GM21381 (cell line): Measurements from ENCODE around the gene NUPR1.
"Not testable (repeated sequence)": the region's sequence is repeated elsewhere in the genome, so short reads cannot be mapped to it uniquely, and the experiment has no call there.

Source experiments
- ATAC-seq: cut with Tn5 transposase; IDR thresholded peaks from one replicate; pipeline ENCODE4 v1.9.1; 2021; ENCODE audit warnings: mild to moderate bottlenecking, moderate library complexity; ENCODE audit not compliant: unreplicated experiment

The NUPR1 gene

DNA sequence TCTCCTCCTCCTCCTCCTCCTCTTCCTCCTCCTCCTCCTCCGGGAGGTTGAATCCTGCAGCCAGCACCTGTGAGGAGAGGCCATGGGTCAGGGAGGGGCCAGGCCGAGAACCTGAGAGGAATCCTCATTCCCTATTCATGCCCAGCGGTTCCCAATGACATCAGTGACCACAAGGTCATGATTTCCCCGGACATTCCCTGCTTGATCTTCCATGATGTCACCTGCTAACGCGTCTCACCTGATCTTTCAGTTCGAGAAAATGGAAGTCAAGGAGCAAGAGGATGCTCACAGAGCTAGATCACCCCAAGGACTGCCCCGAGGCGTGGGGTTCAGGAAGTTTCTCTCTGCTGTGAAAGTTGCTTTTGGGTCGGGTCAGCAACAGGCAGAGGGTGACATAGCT, 38.9 kb downstream of the NUPR1 start:
- no peak for ATAC-seq

DNA sequence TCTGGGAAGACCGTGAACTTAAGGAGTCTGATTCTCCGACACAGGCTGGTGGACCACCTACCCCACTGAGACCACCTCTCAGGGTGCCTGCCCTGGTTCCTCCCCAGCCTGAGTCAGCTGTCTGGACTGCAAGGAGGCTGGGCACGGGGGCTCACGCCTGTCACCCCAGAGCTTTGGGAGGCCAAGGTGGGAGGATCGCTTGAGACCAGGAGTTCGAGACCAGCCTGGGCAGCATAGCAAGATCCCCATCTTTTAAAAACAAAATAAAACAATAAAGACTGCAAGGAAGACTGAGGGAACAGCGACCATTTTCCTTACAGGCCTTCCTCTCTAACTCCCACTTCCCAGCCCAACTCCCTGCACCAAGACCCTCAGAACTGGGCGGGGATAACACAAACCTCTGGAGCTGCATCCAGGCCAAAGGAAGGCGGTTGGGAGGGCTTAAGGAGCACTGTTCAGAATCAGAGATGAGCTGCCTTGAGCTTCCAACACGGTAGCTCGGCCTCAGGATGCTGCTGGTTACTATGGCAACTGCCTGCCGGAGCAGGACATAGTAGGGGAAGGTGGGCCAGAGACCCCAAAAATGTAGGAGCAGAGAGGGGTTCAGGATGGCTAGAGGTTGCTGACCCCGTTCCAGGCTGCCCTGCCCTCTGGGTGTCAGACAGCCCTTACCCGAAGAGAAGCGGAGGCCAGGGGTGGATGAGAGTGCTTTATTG, 40.0 kb downstream of the NUPR1 start:
- no peak for ATAC-seq

DNA sequence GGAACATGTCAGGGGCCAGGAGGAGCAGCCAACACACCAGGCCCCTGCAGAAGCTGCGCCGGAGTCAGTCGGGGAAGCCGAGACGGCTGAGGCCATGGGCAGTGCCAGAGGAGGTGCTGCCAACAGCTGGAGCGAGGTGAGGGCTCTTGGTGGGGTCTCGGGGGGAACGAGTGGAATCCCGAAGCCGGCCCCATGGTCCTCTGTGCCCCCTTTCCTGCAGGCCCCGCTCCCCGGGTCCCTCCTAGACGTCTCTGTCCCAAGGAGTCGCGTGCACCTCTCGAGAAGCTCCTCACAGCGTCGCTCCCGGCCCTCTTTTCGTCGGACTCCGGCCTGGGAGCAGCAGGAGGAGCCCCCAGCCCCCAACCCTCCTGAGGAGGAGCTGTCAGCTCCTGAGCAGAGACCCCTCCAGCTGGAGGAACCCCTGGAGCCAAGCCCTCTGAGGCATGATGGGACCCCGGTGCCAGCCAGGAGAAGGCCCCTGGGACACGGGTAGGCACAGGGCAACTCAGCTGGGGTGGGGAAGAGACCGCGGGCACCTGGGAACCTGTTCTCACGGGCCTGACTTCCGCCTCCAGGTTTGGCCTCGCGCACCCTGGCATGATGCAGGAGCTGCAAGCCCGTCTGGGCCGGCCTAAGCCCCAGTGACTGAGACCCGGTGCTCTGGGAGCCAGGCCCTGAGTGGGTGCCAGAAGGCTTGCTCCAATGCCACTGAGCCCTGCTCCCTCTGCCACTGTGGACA, 40.7 kb downstream of the NUPR1 start:
- no peak for ATAC-seq

DNA sequence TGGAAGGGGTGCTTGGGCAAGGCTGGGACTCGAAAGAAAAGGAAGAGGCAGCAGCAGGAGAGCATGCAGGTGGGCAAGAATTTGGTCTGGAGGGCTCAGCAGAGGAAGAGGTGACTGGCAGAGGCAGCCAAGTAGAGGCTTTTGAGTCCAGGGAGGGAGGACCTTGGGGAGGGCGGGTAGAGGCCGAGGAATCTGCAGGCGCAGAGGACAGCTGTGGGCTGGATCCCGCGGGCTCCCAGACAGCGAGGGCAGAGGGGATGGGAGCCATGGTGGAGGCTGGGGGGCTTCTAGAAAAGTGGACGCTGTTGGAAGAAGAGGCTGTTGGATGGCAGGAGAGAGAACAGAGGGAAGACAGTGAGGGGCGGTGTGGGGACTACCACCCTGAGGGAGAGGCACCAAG, 41.4 kb downstream of the NUPR1 start:
- ATAC-seq: no peak

DNA sequence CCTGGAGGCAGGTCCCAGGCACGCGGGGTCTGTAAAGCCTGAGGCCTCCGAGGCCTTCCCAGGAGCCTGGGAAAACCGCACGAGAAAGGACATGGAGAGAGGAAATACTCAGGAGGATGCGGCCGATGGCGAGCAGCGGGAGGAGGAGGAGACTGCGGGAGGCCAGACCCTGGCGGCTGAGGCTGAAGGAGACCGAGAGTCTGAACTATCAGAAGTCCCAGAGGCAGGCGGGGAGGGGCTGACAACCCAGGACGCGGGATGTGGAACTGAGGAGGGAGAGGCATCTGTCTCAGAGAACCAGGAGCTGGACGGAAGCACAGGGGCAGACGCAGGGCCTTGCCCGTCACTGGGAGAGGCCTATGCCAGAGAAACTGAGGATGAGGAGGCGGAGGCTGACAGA, 41.9 kb downstream of the NUPR1 start:
- no peak for ATAC-seq

DNA sequence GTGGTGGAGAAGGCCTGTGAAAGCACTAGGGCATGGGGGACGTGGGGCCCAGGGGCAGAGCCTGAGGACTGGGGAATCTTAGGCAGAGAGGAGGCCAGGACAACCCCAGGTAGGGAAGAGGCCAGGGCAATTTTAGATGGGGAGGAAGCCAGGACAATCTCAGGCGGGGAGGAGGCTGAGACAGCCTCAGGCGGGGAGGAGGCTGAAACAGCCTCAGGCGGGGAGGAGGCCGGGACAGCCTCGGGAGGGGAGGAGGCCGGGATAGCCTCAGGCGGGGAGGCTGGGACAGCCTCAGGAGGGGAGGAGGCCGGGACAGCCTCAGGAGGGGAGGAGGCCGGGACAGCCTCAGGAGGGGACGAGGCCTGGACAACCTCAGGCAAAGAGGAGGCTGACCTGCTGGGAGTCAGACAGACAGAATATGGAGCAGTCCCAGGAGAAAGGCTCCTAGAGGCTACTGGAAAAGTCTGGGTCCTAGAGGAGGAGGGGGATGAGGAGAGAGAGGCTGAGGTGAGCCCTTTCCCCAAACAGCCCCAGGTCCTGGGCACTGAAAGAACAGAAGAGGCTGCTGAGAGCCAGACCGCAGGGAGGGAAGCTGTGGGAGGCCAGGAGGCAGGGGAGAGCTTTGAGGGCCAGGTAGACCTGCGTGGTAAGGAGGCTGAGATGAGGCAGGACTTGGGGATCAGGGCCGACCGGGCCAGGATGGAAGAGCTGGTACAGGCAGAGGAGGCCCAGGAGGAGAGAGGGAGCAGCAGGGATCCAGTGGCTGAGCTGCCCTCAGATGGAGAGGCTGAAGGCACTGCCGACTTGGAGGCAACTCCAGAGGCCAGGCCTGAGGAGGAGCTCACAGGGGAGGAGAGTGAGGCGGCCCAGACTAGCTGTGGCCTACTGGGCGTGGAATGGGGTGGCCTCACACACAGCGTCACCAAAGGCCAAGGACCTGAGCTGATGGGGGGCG, 42.7 kb downstream of the NUPR1 start:
- ATAC-seq: no peak

DNA sequence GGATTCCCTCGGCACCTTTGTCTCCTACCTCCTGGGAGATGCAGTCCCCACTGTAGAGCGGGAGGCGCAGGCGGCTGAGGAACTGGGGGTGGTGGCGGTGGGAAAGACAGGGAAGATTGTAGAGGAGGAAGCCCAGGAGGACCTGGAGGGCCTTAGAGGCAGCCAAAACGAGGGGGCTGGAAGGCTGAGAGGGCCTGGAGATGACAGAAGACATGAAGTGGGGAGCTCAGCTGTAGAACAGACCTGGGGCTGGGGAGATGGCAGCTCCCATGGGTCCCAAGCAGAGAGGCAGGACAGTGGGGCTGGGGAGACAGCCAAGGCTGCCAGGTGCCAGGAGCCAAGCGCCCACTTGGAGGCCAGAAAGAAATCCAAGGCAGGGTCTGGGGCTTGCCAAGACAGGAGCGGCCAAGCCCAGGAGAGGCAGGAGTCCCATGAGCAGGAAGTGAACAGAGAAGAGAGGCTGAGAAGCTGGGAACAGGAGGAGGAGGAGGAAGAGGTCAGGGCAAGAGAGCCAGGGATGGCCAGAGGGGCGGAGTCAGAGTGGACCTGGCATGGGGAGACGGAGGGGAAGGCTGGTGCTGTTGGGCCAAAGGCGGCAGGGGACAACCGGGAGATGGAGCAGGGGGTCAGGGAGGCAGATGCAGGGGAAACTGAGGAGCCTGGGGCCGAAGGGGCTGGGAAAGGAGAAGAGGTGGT, 43.5 kb downstream of the NUPR1 start:
- ATAC-seq: no peak

DNA sequence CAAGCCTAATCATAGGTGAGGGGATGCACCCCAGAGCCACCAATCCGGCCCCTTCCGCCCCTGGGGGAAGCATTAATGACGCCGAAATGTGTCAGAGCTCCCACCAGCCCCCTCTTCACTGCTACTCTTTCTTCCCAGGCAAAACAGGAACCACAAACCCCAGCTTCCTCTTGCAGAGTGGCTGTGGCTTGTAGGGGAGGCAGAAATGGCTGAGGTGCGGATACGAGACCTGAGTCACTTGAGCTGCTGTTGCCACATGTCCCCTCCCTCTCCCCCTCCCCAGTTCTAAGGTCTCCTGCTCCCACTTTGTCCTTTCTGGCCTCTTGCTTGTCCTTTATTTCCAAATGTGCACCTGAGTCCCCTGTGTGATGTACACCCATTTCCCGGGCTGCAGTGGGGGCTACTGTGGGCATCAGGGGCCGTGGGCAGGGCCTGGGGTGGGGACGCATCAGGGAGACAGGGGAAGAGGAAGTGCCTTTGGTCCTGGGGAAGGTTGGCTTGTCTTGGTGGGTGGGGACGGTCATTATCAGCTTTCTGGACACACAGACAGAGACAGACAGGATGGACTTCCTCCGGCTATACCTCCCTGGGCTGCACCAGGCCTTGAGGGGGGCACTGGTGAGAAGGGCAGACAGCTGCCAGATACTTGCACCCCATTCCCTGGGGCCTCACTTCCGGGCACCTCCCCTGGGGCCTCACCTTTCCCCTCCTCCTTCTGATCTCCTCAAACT, 44.5 kb downstream of the NUPR1 start, which contains the start of gene APOBR:
Gene APOBR, plus strand, starts transcription at position 523 of the 731 bp plus-strand sequence. Its CDS starts 39 bp downstream, at position 562.
- peak; percentile 41 for ATAC-seq

DNA sequence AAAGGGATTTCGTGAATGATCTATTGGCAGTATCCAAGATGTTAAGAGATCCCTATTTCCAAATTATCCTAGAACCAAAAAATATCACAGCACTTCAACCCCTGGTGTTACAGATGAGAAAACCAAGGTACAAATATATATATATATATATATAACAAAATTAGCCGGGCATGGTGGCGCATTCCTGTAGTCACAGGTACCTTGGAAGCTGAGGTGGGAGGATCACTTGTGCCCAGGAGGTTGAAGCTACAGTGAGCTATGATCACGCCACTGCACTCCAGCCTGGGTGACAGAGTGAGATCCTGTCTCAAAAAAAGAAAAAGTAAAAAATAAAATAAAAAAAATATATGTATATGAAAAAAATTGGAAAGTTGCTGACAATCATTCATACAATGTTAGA, 46.3 kb downstream of the NUPR1 start:
- no peak for ATAC-seq

DNA sequence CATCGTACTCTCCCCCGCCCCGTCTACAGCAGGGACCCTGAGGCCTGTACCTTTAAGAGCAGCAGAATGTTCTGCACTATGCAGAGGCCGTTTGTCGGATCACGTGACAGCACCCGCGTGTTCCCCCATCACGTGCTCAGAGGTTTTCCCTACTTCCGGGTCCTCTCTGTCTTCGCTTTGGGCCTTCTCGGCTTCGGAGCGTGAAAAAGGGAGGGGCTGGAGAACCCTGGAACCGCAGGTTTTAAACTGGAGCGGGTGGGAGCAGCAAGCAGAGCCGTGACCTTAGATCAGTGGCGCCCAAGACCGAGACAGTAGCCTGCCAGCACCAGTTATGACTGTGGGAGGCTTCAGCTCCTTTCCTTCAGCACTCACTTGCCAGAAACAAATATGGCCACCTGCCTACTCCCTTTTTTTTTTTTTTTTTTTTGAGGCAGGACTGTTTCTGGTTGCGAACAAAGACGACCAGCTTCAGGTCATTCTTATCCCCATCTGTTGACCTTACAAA, 46.8 kb downstream of the NUPR1 start, which contains the start of gene CLN3:
Gene CLN3, minus strand, starts transcription at position 105 of the 505 bp plus-strand sequence. CDS start 315 bp downstream, outside the sequence.
- ATAC-seq: peak; percentile 63

DNA sequence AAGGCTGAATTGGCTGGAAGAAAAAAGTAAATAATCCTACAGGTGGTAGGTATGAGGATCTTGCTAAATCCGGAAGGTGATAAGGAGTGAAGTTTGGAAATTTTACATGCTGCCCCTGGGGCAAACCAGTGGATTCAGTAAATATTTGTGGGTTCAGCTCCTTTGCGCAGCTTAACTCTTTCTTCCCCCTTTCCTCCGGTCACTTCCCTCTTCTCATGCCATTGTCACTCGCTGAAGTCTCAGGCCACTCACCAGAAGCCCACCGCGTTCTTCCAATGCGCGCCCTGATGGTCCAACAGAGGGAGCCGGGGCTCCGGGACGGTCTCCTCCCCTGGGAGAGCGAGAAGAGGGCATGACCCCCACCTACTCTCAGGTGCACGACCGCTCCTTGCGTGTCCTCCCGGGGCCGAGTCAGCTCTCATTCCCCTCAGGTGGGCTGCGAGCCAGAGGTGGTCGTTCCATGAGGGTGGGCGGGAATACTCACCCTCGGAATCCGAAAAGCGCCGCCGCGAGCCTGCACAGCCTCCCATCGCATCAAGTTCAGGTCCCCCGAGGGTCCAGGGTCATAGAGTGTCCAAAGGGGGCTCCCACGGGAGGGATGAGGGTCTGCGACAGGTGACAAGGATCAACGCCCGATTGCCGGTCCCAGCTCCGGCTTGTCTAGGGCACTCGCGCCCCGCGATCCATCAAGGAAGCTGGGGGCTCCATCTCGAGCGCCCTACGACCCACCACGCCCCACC, 47.4 kb downstream of the NUPR1 start:
- ATAC-seq: peak; percentile 8

DNA sequence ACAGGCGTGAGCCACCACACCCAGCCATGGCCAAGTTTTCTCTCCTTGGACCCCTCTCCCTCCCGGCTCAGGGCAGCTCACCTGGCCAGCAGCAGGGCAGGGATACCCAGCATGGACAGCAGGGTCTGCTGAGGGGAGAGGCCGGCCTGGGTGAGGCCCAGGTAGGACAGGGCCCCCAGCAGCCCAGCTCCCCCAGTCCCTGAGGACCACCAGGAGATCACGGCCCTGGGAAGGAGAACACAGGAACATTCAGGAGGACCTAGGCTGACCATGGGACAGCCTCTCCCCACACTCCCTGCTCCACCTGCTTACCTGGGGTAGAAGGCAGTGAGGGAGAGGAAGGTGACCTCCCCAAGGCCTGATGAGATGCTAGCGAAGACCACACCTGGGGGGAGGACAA, 52.5 kb downstream of the NUPR1 start:
- ATAC-seq: no peak

DNA sequence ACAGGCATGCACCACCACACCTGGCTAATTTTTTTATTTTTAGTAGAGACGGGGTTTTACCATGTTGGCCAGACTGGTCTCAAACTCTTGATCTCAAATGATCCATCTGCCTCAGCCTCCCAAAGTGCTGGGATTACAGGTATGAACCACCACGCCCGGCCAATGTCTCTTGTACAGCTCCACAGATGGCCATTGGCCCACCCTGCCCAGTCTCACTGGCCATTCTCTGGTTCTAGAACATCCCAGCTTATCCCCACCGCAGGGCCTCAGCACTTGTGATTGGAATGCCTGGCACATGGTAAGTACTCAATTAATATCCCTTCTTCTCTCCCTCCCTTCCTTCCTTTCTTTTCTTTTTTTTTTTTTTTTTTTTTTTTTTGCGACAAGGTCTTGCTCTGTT, 55.4 kb downstream of the NUPR1 start:
- ATAC-seq: not testable (repeated sequence)
